ENCODE results near the gene UGDH.

Gene UGDH

GRCh38 chr4:39452860-39453587 is 74.2 kb downstream of the UGDH start:
- H3K4me3 ChIP-seq (replicated peaks; ENCODE audit: low read depth, low read length), result no peak overlapping the region
- DNase-seq (ENCODE audit: extremely low read depth, low read depth), result no peak
- TF ChIP-seq CTCF (IDR thresholded peaks at IDR 0.05; ENCODE audit: low read depth, low read length, missing control alignments), result no peak

GRCh38 chr4:39452153-39452859 is 74.9 kb downstream of the UGDH start:
- TF ChIP-seq CTCF (IDR thresholded peaks at IDR 0.05; ENCODE audit: low read depth, low read length, missing control alignments), result no peak
- DNase-seq (ENCODE audit: extremely low read depth, low read depth), result no peak
- H3K4me3 ChIP-seq (replicated peaks; ENCODE audit: low read depth, low read length), result no peak overlapping the region

GRCh38 chr4:39451423-39452023 is 75.7 kb downstream of the UGDH start:
- no peak overlapping the region for H3K4me3 ChIP-seq (replicated peaks; ENCODE audit: low read depth, low read length)
- TF ChIP-seq CTCF (IDR thresholded peaks at IDR 0.05; ENCODE audit: low read depth, low read length, missing control alignments), result no peak
- DNase-seq (ENCODE audit: extremely low read depth, low read depth), result no peak

- no peak for TF ChIP-seq CTCF (IDR thresholded peaks at IDR 0.05; ENCODE audit: low read depth, low read length, missing control alignments)
- DNase-seq (ENCODE audit: extremely low read depth, low read depth), result no peak
- no peak overlapping the region for H3K4me3 ChIP-seq (replicated peaks; ENCODE audit: low read depth, low read length)
These were observed 76.6 kb downstream of the UGDH start for GRCh38 chr4:39450618-39451017.
